ENCODE data around the gene CDH6. TPM values are rescaled to one million over a fixed set of nuclear protein-coding genes. Genes with fewer than 3 reads are reported as not detected.

The CDH6 gene
- total and polyA plus RNA-seq, 12 donors, result 1.1 to 7.5 (median 3.4) TPM

DNA sequence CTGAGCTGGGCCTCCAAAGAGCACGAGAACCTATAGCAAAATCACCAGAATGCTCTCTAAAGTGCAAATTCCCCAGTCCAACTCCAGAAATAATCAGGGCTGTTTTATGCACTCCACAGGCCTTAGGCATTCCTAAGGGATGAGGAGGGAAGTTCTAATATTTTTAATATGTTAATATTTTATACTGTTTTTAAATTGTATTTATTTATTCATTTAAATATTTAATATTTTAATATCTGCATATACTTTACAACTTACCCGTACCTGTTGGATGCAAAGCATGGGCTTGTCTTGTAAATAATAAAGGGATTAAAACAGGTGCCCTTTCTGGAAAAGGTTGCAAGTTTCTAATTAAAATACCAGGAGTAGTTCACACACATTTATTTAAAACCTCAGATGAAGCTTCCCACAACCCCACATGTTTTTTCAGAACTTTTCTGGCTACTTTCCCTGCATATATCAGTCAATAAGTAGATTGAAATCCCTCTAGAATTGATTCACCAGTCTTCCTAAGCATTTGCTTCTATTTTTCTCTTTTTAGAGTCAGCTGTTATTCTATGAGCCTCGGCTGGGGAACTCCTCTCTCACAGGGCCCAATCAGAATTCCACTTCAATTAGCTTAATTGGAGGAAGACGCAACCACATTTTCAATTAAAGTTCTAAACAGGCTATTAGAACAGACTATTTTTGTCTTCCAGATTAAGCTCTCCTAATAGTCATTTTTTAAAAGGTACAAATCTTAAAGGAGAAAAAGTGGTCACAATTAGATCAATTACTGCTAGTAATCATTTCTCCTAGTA lies 140.8 kb downstream of the CDH6 start:
- no peak overlapping the region for H3K27ac ChIP-seq
- no peaks in the 10 kb centered on the region for H3K36me3 ChIP-seq
- H3K27me3 ChIP-seq, result peaks cover 0 to 4% (median 0%) of the 10 kb centered on the region in 7 donors
- no peak for ATAC-seq
- no peak for TF ChIP-seq CTCF (IDR thresholded peaks at IDR 0.05)
- no peak for DNase-seq
- intact Hi-C loops (cut with DNase I), result no loop called here
- 68 to 78% methylated on average over 4 of the region's 4 CpGs for WGBS, 2 donors
- no peak overlapping the region for H3K4me3 ChIP-seq
- no peaks in the 10 kb centered on the region for H3K9me3 ChIP-seq
- no peaks in the 10 kb centered on the region for H3K4me1 ChIP-seq

DNA sequence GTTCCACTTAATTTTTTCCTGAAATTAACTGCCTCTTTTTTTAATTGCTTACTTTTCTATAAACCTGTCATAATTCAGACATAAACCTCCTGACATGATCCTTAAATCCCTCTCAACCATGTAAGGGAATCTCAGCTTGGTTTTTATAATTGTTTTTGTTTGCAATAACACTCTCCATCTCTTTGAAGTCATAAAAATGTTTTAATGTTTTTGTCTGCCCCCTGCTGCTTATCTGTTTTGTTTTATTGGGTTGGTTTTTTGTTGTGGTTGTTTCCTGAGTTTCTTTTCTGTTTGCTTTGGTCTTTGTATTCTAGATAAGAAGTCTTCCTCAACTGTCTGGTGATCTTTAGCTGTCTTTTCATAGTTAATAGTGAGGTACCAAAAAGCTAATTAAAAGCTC lies 142.0 kb downstream of the CDH6 start:
- peaks cover 0 to 4% (median 0%) of the 10 kb centered on the region in 7 donors for H3K27me3 ChIP-seq
- DNase-seq (no peak), ATAC-seq (no peak)
- H3K9me3 ChIP-seq, result no peaks in the 10 kb centered on the region
- no peak overlapping the region for H3K27ac ChIP-seq
- intact Hi-C loops (cut with DNase I), result no loop called here
- H3K4me1 ChIP-seq, result no peaks in the 10 kb centered on the region
- no peaks in the 10 kb centered on the region for H3K36me3 ChIP-seq
- no peak overlapping the region for H3K4me3 ChIP-seq
- TF ChIP-seq CTCF (IDR thresholded peaks at IDR 0.05), result no peak

DNA sequence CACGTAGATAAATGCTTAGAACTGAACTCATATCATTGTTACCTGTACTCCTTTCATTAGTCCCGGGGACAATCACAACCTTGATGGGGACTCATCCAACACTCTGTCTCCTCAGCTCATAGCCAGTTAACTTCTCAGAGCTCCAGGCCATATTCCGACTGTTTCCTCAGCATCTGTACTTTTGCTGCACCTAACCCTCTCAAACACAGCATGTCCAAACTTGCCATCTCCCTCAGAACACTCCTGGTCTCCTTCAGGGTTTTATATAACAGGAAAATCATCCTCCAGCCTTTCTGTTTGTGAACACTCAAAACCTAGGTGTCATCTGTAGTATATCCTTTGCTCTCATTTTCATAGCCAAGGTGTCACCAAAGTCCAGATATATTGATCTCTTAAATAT lies 150.5 kb downstream of the CDH6 start:
- 61 to 72% methylated on average over 3 of the region's 3 CpGs for WGBS, 2 donors
- H3K27ac ChIP-seq, result no peak overlapping the region
- no peak for TF ChIP-seq CTCF (IDR thresholded peaks at IDR 0.05)
- DNase-seq, result no peak
- ATAC-seq, result no peak
- H3K4me3 ChIP-seq, result no peak overlapping the region
- no peaks in the 10 kb centered on the region for H3K4me1 ChIP-seq
- H3K9me3 ChIP-seq, result no peaks in the 10 kb centered on the region
- H3K36me3 ChIP-seq, result no peaks in the 10 kb centered on the region
- peaks cover 0 to 6% (median 0%) of the 10 kb centered on the region in 7 donors for H3K27me3 ChIP-seq
- intact Hi-C loops (cut with DNase I), result no loop called here

- TF ChIP-seq CTCF (IDR thresholded peaks at IDR 0.05), result no peak
Measured at GRCh38 chr5:31346896-31347551, 153.5 kb downstream of the CDH6 start.

More at GRCh38 chr5:31346896-31347551, 153.5 kb downstream of the CDH6 start:
- no peak overlapping the region for H3K27ac ChIP-seq
- H3K4me1 ChIP-seq, result no peaks in the 10 kb centered on the region
- intact Hi-C loops (cut with DNase I), result no loop called here
- no peaks in the 10 kb centered on the region for H3K27me3 ChIP-seq
- DNase-seq, result no peak
- no peak overlapping the region for H3K4me3 ChIP-seq
- H3K36me3 ChIP-seq, result no peaks in the 10 kb centered on the region
- no peak for ATAC-seq
- 70 to 83% methylated on average over 3 of the region's 3 CpGs for WGBS, 2 donors
- H3K9me3 ChIP-seq, result no peaks in the 10 kb centered on the region

Measured in heart right ventricle (tissue), 16 donors.